Measurements from ENCODE around the gene TPD52L1. TPM values are rescaled to one million over a fixed set of nuclear protein-coding genes. Genes with fewer than 3 reads are reported as not detected.
A peak's percentile ranks its signal among the peaks of the same experiment; 100 is the strongest.

The TPD52L1 gene
- total RNA-seq, 1 donor from 2014 or later, result 57.8 TPM

DNA sequence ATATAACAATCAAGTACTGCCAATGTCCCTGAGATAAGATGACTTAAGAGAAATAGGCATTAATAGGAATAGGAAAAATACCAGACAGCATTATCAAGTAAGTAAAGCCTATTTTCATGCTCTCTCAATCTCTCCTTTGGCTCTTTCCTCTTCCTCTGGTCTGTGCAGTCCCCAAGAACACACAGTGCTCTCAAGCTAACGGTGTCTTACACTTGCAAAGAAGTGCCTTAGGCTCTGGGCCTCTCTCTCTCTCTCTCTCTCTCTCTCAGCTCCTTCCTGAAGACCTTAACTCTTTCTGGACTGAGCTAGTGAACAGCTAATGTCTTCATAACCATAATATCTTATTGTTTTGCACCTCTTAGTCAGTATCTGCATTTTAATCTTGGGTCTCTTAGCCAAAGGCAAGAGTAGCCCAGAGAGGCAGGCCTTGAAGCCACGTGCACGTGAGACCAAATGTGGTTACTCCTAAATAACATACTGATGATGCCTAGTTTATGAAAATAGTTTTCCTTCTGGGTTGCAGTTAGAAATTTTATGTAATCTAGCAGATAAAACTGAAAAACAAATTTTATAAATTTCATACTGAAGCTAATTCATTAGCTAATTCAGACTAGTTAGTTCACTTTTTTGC, 70.8 kb downstream of the TPD52L1 start:
- intact Hi-C loops (cut with micrococcal nuclease), result no loop called here
- DNase-seq (no peak), ATAC-seq (peak; percentile 72)

DNA sequence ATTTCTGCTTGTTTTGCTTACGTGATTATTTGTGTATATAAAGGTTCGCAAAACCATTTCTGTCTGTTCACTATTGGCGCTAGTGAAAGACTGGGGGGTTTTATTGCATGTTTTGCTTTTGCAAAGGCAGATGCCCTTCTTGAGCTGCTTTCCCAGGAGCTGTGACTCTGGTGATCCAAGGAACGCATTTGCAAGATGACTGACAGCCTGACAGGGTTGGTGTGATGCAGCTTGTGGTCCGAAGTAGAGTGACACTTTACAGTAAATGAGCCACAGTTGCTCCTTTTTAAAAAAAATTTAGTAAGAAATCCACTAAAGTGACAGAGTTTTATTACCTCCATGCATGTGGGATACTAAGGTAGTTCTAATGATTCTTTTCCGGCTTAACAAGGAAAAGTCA, 73.7 kb downstream of the TPD52L1 start:
- ATAC-seq (no peak), DNase-seq (no peak)
- intact Hi-C loops (cut with micrococcal nuclease), result no loop called here

GRCh38 chr6:125228981-125229479, 75.5 kb downstream of the TPD52L1 start:
- peak; percentile 26 for ATAC-seq
- intact Hi-C loops (cut with micrococcal nuclease), result no loop called here
- no peak for DNase-seq

DNA sequence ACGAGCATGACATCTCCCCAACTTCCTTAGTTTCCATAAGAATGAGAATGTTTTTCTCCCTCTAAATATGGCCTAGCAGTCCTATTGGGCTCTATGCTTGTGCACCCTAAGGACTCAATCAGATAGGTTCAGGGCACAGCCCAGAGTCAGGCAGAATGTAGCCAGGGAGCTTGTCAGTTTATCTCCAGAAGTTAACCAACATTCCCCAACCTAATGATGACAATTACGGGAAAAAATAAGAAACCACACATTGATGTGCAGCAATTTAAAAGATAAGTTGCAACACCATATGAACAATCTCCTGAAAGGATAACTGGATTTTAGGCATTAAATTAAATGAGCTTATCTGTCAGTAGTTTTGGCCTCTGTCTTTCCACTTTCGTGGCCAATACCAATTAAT, 77.1 kb downstream of the TPD52L1 start:
- ATAC-seq (peak; percentile 14), DNase-seq (no peak)
- intact Hi-C loops (cut with micrococcal nuclease), result no loop called here

GRCh38 chr6:125231133-125231532, 77.6 kb downstream of the TPD52L1 start:
- intact Hi-C loops (cut with micrococcal nuclease), result no loop called here
- peak; percentile 66 for ATAC-seq
- DNase-seq, result no peak

- ATAC-seq (no peak), DNase-seq (no peak)
- intact Hi-C loops (cut with micrococcal nuclease), result no loop called here
These were observed 78.2 kb downstream of the TPD52L1 start for GRCh38 chr6:125231574-125232343.

- no peak for ATAC-seq
- intact Hi-C loops (cut with micrococcal nuclease), result no loop called here
- no peak for DNase-seq
These were observed 78.9 kb downstream of the TPD52L1 start for GRCh38 chr6:125232466-125232865.

GRCh38 chr6:125233202-125233601, 79.6 kb downstream of the TPD52L1 start:
- no peak for DNase-seq
- no peak for ATAC-seq
- intact Hi-C loops (cut with micrococcal nuclease), result no loop called here

- DNase-seq, result no peak
- no peak for ATAC-seq
- intact Hi-C loops (cut with micrococcal nuclease), result no loop called here
These were observed 83.2 kb downstream of the TPD52L1 start for GRCh38 chr6:125236536-125237327.

DNA sequence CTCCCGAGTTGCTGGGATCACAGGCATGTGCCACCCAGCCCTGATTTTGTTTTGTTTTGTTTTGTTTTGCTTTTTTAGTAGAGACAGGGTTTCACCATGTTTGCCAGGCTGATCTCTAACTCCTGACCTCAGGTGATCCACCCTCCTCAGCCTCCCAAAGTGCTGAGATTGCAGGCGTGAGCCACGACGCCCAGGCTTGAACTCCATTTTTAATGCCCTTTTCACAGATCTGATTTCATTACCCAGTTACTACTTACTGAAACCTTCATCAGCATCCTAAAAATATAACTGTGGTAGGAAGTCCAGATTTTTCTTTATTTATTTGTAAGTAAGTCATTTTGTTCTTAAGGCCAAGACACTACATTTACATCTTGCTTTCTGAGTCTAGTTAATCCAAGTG, 84.2 kb downstream of the TPD52L1 start:
- intact Hi-C loops (cut with micrococcal nuclease), result no loop called here
- DNase-seq (no peak), ATAC-seq (no peak)

GRCh38 chr6:125245109-125245508, 91.5 kb downstream of the TPD52L1 start:
- ATAC-seq (no peak), DNase-seq (no peak)
- intact Hi-C loops (cut with micrococcal nuclease), result no loop called here

DNA sequence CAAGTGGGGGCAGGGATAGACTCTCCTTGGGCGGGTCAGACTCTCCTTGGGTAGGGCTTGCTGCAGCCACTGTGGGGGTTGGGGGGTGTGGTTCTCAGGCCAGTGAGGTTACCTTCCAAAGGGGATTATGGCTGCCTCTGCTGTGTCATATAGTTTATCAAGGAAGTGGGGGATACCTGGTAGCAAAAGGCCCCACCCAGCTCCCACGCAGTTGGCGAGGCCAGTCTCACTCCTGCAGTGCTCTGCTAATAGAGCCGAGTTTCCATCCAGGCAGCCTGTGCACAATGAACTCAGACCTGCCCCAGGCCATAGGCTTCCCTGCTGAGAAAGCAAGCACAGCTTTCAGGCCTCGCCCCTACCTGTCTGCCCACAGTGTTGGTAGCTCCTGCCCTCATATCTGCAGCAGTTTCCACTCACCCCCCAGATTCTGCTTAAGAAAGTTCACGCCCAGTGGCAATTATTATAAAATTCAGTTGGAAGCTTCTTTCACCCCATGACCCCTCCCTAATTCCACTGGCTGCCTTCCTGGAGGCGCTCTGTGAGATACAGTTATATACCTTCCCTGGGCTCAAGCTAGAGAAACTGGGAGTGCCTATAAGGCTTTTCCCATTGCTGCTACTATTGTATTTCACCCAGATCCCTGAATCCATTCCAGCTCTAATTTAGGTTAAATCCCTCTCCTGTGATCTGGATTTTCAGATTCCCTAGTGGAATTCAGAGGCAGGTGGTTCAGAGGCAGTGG, 92.1 kb downstream of the TPD52L1 start:
- DNase-seq, result no peak
- intact Hi-C loops (cut with micrococcal nuclease), result no loop called here
- ATAC-seq, result no peak

DNA sequence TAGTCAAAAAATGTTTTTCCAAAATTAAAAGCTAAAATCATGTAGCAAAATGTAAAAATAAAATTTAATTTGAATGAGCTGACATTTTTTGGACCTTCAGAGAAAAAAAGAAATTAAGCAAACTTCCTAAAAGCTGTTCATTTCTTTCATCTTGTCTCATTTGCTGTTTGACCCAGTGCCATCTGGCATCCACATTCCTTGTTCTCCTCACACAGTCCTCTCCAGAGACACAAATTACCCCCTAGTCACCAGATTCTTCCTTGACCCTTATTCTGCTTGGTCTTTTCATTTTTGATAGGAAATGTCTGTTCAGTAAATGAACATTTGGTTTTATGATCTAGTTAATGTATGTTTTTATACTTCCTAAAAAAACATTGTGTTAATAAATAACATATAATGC, 93.0 kb downstream of the TPD52L1 start:
- ATAC-seq (no peak), DNase-seq (no peak)
- intact Hi-C loops (cut with micrococcal nuclease), result no loop called here

- no peak for DNase-seq
- intact Hi-C loops (cut with micrococcal nuclease), result no loop called here
- no peak for ATAC-seq
These were observed 94.6 kb downstream of the TPD52L1 start for GRCh38 chr6:125248136-125248535.

GRCh38 chr6:125250511-125250910, 96.9 kb downstream of the TPD52L1 start:
- ATAC-seq, result no peak
- DNase-seq, result no peak
- intact Hi-C loops (cut with micrococcal nuclease), result no loop called here

- intact Hi-C loops (cut with micrococcal nuclease), result no loop called here
- ATAC-seq (no peak), DNase-seq (no peak)
These were observed 98.1 kb downstream of the TPD52L1 start for GRCh38 chr6:125251516-125252220.

- ATAC-seq (no peak), DNase-seq (no peak)
- intact Hi-C loops (cut with micrococcal nuclease), result no loop called here
These were observed 99.3 kb downstream of the TPD52L1 start for GRCh38 chr6:125252891-125253290.

- DNase-seq (no peak), ATAC-seq (no peak)
- intact Hi-C loops (cut with micrococcal nuclease), result no loop called here
These were observed 100.3 kb downstream of the TPD52L1 start for GRCh38 chr6:125253881-125254280.

GRCh38 chr6:125254321-125254720, 100.7 kb downstream of the TPD52L1 start:
- intact Hi-C loops (cut with micrococcal nuclease), result no loop called here
- DNase-seq (no peak), ATAC-seq (no peak)

Data from left ventricle myocardium superior (tissue), 1 donor.